ENCODE results near the gene PHGDH.
A peak's percentile ranks its signal among the peaks of the same experiment; 100 is the strongest.

Gene PHGDH

DNA sequence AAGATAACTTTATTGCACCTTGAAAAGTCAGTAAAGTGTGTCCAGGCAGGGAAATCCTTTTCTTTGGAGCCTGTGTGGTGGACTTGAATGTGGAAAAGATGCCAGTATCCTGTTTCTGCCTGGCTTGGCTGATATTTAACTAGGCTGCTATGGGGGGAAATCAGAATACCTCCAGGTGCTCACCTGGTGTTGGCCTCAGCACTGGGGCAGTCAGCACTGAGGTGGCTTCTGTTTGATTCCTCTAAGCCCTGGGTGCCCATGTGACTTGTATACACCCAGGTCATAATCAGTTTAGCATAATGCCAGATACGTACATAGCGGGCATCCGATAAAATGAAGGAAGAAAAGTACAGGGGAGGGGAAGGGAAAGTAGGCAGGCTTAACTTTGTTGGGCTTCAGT, 7.2 kb downstream of the PHGDH start:
- H3K27me3 ChIP-seq: no peaks in the 10 kb centered on the region
- H3K9ac ChIP-seq: no peak overlapping the region
- H4K20me1 ChIP-seq: peaks cover 0 to 100% (median 69%) of the 10 kb centered on the region in 11 experiments; a peak in 17 of 22 replicates
- H3K36me3 ChIP-seq: peaks cover 29 to 74% (median 51%) of the 10 kb centered on the region in 11 experiments
- H3K4me2 ChIP-seq: peak overlapping the region in 9 of 11 experiments; percentile 29 to 87 (median 77); a peak in 17 of 22 replicates
- TF ChIP-seq Cebpa-rat (IDR thresholded peaks at IDR 0.05): no peak
- 0 out of 22 replicates have a peak overlapping the region, but pooled peaks of 1 of the 11 experiments have one; percentile 61 for H3K27ac ChIP-seq
- peaks cover 24 to 81% (median 70%) of the 10 kb centered on the region in 10 experiments for H3K4me1 ChIP-seq
- H3K9me3 ChIP-seq (replicated peaks in 1 of 11): no peaks in the 10 kb centered on the region
- no peak overlapping the region for H3K4me3 ChIP-seq

DNA sequence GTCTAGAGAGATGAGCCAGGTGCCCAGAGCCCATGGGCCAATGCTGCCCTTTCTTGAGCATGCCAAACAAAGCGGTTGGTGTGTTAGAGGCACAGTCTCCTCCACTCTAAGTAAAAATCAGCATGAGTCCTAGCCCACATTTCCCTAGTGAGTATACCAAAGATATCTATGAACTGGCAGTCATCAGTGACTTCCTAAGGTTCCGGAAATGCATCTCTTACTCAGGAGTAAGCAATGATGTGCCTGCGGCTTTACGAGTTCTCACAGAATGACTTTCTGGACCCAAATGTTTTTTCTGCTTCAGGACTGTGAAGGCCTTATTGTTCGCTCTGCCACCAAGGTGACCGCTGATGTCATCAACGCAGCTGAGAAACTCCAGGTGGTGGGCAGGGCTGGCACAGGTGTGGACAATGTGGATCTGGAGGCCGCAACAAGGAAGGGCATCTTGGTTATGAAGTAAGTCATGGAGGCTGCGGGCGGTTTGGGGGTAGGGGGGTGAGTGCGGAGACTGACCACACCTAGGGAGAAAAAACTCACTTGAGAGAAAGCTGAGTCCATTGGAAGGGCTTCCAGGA, 9.2 kb downstream of the PHGDH start:
- H3K4me1 ChIP-seq: peaks cover 4 to 61% (median 51%) of the 10 kb centered on the region in 10 experiments
- no peak for TF ChIP-seq Cebpa-rat (IDR thresholded peaks at IDR 0.05)
- H3K27ac ChIP-seq: peak overlapping the region in 6 of 11 experiments; percentile 18 to 61 (median 44); a peak in 10 of 22 replicates
- H3K36me3 ChIP-seq: peaks cover 48 to 93% (median 71%) of the 10 kb centered on the region in 11 experiments
- no peaks in the 10 kb centered on the region for H3K27me3 ChIP-seq
- peak overlapping the region in 4 of 11 experiments; percentile 16 to 48 (median 31); a peak in 6 of 22 replicates for H3K9ac ChIP-seq
- H3K9me3 ChIP-seq (replicated peaks in 1 of 11): no peaks in the 10 kb centered on the region
- peak overlapping the region in 3 of 10 experiments; percentile 8 to 20 (median 13); a peak in 3 of 20 replicates for H3K4me3 ChIP-seq
- peak overlapping the region; percentile 6 to 87 (median 75); a peak in 20 of 22 replicates for H3K4me2 ChIP-seq
- peaks cover 0 to 100% (median 65%) of the 10 kb centered on the region in 11 experiments; a peak in 17 of 22 replicates for H4K20me1 ChIP-seq

DNA sequence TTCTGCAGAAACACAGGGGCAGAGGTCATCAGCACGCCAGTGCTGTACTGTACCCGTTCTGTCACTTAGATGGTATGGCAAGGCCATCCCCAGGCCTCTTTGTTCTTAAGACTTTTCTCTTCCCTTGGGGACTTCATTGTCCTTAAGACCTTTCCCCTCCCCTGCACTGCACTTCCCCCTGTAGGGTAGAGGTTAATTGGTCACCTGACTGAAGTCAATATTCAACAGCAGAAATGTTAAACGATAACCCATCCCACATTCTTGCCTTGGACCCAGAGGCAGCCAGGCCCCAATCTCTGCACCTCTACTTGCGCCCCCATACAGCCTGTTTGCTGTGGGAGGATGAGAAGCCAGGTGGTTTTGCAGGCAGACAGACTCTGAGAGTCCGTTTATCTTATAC, 10.2 kb downstream of the PHGDH start:
- Histone ChIP-seq H3K9ac (no peak overlapping the region), H3K4me3 (no peak overlapping the region), H4K20me1 (peaks cover 0 to 100% (median 62%) of the 10 kb centered on the region in 11 experiments; a peak in 17 of 22 replicates), H3K4me1 (peaks cover 0 to 58% (median 44%) of the 10 kb centered on the region in 10 experiments; a peak in 17 of 20 replicates), H3K27ac (peak overlapping the region in 2 of 11 experiments; percentile 4 to 61; a peak in 2 of 22 replicates), H3K4me2 (peak overlapping the region in 5 of 11 experiments; percentile 74 to 87 (median 77); a peak in 7 of 22 replicates), H3K9me3 (replicated peaks in 1 of 11) (no peaks in the 10 kb centered on the region), H3K36me3 (peaks cover 55 to 93% (median 76%) of the 10 kb centered on the region in 11 experiments), H3K27me3 (no peaks in the 10 kb centered on the region)
- no peak for TF ChIP-seq Cebpa-rat (IDR thresholded peaks at IDR 0.05)

DNA sequence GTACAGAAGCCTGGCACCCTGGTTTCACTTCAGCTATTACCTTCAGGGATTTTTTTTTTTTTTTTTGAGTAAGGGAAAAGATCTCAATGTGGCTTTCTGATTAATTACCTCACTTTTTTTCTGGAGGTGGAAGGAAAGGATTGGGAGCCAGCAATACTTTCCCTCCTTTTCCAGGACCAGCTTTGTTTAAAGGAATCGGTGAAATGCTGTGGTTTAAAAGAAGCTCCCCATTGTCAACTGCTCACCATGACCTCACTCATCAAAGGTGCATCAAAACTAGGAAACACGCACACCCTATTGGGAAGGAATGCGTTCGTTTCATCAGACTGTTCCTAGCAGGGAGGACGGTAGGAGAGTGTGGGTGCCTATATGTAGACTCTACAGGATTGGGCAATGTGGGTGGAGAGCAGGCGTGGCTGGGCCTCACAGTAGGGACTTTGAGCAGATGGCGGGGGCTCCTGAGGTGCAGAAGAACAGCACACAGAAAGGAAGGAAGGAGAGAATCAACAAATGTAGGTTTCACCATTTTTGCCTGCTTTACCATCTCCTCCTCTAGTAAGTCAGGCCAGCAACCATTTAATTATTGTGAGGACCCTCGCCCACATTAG, 13.0 kb downstream of the PHGDH start:
- Histone ChIP-seq H3K27me3 (no peaks in the 10 kb centered on the region), H3K9me3 (replicated peaks in 1 of 11) (no peaks in the 10 kb centered on the region), H3K4me2 (no peak overlapping the region), H3K27ac (no peak overlapping the region), H3K9ac (no peak overlapping the region), H4K20me1 (peaks cover 0 to 100% (median 51%) of the 10 kb centered on the region in 11 experiments; a peak in 17 of 22 replicates), H3K4me1 (peaks cover 7 to 45% (median 34%) of the 10 kb centered on the region in 10 experiments), H3K36me3 (peaks cover 72 to 100% (median 97%) of the 10 kb centered on the region in 11 experiments), H3K4me3 (no peak overlapping the region)
- TF ChIP-seq Cebpa-rat (IDR thresholded peaks at IDR 0.05): no peak

DNA sequence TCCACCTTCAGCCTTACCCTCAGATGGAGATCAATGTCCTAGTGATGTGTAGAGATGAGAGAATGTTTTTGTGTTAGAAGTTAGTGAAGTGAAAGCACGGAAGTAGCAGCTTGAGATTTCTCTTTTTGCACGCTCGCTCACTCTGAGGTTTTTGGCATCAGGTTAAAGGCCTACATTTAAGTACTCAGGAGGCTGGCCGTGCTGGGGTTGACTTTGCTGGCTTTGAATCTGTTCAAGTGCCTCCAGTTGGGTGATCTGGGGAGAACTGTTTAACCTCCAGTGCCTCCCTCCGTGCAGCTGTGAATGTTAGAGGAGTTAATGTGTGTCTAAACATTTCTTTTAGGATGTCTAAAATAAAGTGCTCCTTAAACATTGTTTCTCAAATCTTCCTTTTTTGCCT, 13.9 kb downstream of the PHGDH start:
- Histone ChIP-seq H3K9me3 (replicated peaks in 1 of 11) (no peaks in the 10 kb centered on the region), H3K4me1 (peaks cover 7 to 36% (median 25%) of the 10 kb centered on the region in 10 experiments), H3K27ac (no peak overlapping the region), H3K9ac (no peak overlapping the region), H4K20me1 (peaks cover 0 to 100% (median 50%) of the 10 kb centered on the region in 11 experiments; a peak in 17 of 22 replicates), H3K27me3 (no peaks in the 10 kb centered on the region), H3K36me3 (peaks cover 81 to 100% (median 98%) of the 10 kb centered on the region in 11 experiments), H3K4me2 (no peak overlapping the region), H3K4me3 (no peak overlapping the region)
- TF ChIP-seq Cebpa-rat (IDR thresholded peaks at IDR 0.05): no peak

DNA sequence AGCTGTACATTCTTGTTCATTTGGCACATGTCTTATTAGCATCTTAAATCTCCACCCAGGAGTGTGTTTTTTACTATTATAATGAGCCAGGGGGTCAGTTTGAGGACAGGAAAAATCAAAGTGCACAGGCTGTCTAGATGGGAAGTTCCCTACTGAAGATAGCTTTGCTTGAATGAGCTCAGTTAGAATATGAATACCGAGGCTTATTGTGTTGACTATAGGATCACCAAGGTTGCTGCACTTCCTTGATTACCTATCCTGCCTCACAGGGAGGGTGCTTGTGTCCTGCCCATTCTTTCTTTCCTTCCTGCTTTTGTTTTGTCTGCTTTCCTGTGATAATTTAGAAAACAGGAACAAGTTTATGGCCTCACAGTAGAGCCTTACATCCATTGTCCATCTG, 16.3 kb downstream of the PHGDH start:
- H3K27me3 ChIP-seq: no peaks in the 10 kb centered on the region
- TF ChIP-seq Cebpa-rat (IDR thresholded peaks at IDR 0.05): no peak
- no peak overlapping the region for H3K4me3 ChIP-seq
- H3K9ac ChIP-seq: no peak overlapping the region
- peaks cover 83 to 100% (median 100%) of the 10 kb centered on the region in 11 experiments for H3K36me3 ChIP-seq
- peaks cover 0 to 100% (median 41%) of the 10 kb centered on the region in 11 experiments; a peak in 16 of 22 replicates for H4K20me1 ChIP-seq
- peak overlapping the region in 4 of 11 experiments; percentile 6 to 17 (median 12); a peak in 4 of 22 replicates for H3K4me2 ChIP-seq
- peaks cover 7 to 21% (median 14%) of the 10 kb centered on the region in 10 experiments; a peak in 18 of 20 replicates for H3K4me1 ChIP-seq
- no peaks in the 10 kb centered on the region for H3K9me3 ChIP-seq (replicated peaks in 1 of 11)
- peak overlapping the region in 3 of 11 experiments; percentile 1 to 19 (median 1); a peak in 1 of 22 replicates for H3K27ac ChIP-seq

DNA sequence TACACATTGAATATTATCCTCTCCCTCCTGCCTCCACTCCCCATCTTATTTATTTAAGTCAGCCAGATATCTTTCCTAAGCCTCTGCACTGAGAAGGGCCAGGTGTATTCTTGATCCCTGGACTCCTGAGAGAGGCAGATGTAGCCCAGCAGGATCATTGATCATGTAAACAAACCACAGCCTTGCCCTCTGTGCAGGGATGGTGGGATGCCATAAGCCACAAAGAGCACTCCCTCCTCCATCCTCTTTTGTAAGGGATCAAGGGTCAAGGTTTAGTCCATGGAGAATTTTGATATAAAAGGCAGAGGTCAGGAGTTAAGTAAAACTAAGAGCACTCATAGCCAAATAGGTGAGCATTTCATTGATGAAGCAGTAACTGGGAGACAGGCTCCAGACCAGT, 17.3 kb downstream of the PHGDH start:
- Histone ChIP-seq H3K9me3 (replicated peaks in 1 of 11) (no peaks in the 10 kb centered on the region), H3K4me1 (peaks cover 7 to 21% (median 14%) of the 10 kb centered on the region in 10 experiments; a peak in 18 of 20 replicates), H3K9ac (no peak overlapping the region), H3K4me2 (no peak overlapping the region), H3K27me3 (no peaks in the 10 kb centered on the region), H3K27ac (no peak overlapping the region), H3K4me3 (no peak overlapping the region), H4K20me1 (peaks cover 0 to 100% (median 42%) of the 10 kb centered on the region in 11 experiments; a peak in 16 of 22 replicates), H3K36me3 (peaks cover 81 to 100% (median 100%) of the 10 kb centered on the region in 11 experiments)
- no peak for TF ChIP-seq Cebpa-rat (IDR thresholded peaks at IDR 0.05)

DNA sequence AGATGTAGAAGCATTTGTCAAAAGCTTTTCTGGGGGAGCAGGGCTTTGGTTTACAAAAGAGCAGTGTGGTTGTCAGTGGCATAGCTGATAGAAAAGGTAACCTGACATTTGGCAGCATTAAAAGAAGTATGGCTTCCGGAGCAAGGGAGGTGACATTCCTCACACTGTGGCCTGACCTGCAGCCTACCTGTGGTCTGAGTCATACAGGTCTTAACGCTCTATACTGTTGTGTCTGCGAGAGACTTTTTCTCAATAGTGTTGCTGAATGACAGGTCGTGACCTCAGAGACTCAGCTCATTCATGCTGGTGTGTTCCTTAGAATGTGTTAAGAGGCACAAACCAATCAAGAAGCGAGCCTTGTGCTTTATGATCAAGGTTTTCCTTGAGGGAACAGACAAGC, 19.3 kb downstream of the PHGDH start:
- no peak overlapping the region for H3K4me2 ChIP-seq
- peaks cover 83 to 100% (median 100%) of the 10 kb centered on the region in 11 experiments for H3K36me3 ChIP-seq
- no peak overlapping the region for H3K9ac ChIP-seq
- H3K27ac ChIP-seq: no peak overlapping the region
- no peaks in the 10 kb centered on the region for H3K27me3 ChIP-seq
- H3K9me3 ChIP-seq (replicated peaks in 1 of 11): no peaks in the 10 kb centered on the region
- peaks cover 0 to 99% (median 41%) of the 10 kb centered on the region in 11 experiments; a peak in 17 of 22 replicates for H4K20me1 ChIP-seq
- H3K4me1 ChIP-seq: peaks cover 7 to 21% (median 14%) of the 10 kb centered on the region in 10 experiments; a peak in 18 of 20 replicates
- no peak for TF ChIP-seq Cebpa-rat (IDR thresholded peaks at IDR 0.05)
- no peak overlapping the region for H3K4me3 ChIP-seq

Data from BLaER1 treated with 17β-estradiol and CSF1 and Interleukin-3, amounts not matched to agents 10 nM and 100 nM (cell line).